ENCODE measurements around the gene KLHL3. TPM values are rescaled to one million over a fixed set of nuclear protein-coding genes. Genes with fewer than 3 reads are reported as not detected.

KLHL3 gene
- total RNA-seq, 1 donor from 2014 or later: 8.9 TPM

DNA sequence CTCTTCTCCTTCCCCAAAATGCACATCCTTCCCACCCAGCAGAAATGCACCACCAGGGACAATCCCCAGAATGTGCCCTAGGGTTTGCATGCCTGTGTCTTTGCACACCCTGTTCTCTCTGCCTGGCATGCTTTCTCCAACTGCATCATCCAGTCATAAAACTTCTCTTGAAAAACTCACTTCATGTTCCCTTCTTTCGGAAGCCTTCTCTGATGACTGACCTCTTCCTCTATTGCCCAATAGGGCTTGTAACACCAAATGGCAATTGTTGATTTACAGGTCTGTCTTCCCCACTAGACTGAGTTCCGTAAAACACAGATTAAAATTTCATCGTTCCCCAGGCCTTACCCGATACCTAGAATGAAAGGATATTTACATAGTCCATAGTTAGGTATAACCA, 153.7 kb downstream of the KLHL3 start:
- Mint-ChIP-seq H3K4me1 (ENCODE audit: low read depth, unreplicated experiment) (no peaks in the 10 kb centered on the region), H3K4me3 (ENCODE audit: unreplicated experiment) (no peak overlapping the region), H3K27ac (ENCODE audit: unreplicated experiment) (no peak overlapping the region), H3K27me3 (ENCODE audit: low read depth, unreplicated experiment) (peaks cover 20% of the 10 kb centered on the region), H3K9me3 (ENCODE audit: unreplicated experiment) (peaks cover 6% of the 10 kb centered on the region), H3K36me3 (ENCODE audit: low read depth, unreplicated experiment) (no peaks in the 10 kb centered on the region)
- Histone ChIP-seq H3K9me3 (ENCODE audit: insufficient read depth, low read depth, low read length) (peaks cover 2% of the 10 kb centered on the region), H3K79me2 (ENCODE audit: insufficient read depth, low read length) (no peaks in the 10 kb centered on the region), H3K4me3 (ENCODE audit: insufficient read depth, low read depth, low read length) (no peak overlapping the region), H3K9ac (ENCODE audit: low read length) (no peak overlapping the region), H2AFZ (ENCODE audit: low read depth, low read length) (no peak overlapping the region), H3K27ac (ENCODE audit: low read depth, low read length) (no peak overlapping the region), H4K20me1 (ENCODE audit: insufficient read depth, low read length) (no peaks in the 10 kb centered on the region), H3K4me2 (ENCODE audit: low read length) (no peak overlapping the region), H3K27me3 (ENCODE audit: insufficient read depth, low read length) (peaks cover 5% of the 10 kb centered on the region), H3K36me3 (ENCODE audit: insufficient read depth, low read length) (no peaks in the 10 kb centered on the region), H3K4me1 (ENCODE audit: insufficient read depth, low read length) (no peaks in the 10 kb centered on the region)
- FAIRE-seq (no peak), DNase-seq (ENCODE audit: low read depth) (no peak)
- no peak for TF ChIP-seq EZH2 (IDR thresholded peaks at IDR 0.05; ENCODE audit: insufficient read depth, low read length)
- TF ChIP-seq, protein P1, sequence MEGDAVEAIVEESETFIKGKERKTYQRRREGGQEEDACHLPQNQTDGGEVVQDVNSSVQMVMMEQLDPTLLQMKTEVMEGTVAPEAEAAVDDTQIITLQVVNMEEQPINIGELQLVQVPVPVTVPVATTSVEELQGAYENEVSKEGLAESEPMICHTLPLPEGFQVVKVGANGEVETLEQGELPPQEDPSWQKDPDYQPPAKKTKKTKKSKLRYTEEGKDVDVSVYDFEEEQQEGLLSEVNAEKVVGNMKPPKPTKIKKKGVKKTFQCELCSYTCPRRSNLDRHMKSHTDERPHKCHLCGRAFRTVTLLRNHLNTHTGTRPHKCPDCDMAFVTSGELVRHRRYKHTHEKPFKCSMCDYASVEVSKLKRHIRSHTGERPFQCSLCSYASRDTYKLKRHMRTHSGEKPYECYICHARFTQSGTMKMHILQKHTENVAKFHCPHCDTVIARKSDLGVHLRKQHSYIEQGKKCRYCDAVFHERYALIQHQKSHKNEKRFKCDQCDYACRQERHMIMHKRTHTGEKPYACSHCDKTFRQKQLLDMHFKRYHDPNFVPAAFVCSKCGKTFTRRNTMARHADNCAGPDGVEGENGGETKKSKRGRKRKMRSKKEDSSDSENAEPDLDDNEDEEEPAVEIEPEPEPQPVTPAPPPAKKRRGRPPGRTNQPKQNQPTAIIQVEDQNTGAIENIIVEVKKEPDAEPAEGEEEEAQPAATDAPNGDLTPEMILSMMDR (IDR thresholded peaks at IDR 0.05; ENCODE audit: insufficient read depth, low read depth, low read length): no peak

DNA sequence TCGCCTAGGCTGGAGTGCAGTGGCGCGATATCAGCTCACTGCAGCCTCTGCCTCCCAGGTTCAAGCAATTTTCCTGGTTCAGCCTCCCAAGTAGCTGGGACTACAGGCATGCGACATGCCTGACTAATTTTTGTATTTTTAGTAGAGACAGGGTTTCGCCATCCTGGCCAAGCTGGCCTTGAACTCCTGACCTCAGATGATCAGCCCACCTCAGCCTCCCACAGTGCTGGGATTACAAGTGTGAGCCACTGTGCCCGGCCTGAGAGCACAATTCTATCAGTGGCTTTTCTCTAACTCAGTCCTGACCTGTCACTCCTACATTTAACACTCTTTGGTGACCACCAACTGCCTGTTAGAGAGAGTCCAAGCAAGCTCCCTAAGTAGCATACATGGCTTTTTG, 154.1 kb downstream of the KLHL3 start:
- H3K79me2 ChIP-seq (ENCODE audit: insufficient read depth, low read length): no peaks in the 10 kb centered on the region
- Mint-ChIP-seq H3K27me3 (ENCODE audit: low read depth, unreplicated experiment) (peaks cover 20% of the 10 kb centered on the region), H3K27ac (ENCODE audit: unreplicated experiment) (no peak overlapping the region), H3K4me1 (ENCODE audit: low read depth, unreplicated experiment) (no peaks in the 10 kb centered on the region), H3K36me3 (ENCODE audit: low read depth, unreplicated experiment) (no peaks in the 10 kb centered on the region), H3K4me3 (ENCODE audit: unreplicated experiment) (no peak overlapping the region), H3K9me3 (ENCODE audit: unreplicated experiment) (peaks cover 6% of the 10 kb centered on the region)
- no peak overlapping the region for H3K27ac ChIP-seq (ENCODE audit: low read depth, low read length)
- FAIRE-seq (no peak), DNase-seq (ENCODE audit: low read depth) (no peak)
- no peak overlapping the region for H3K4me2 ChIP-seq (ENCODE audit: low read length)
- H3K9me3 ChIP-seq (ENCODE audit: insufficient read depth, low read depth, low read length): peaks cover 2% of the 10 kb centered on the region
- peaks cover 5% of the 10 kb centered on the region for H3K27me3 ChIP-seq (ENCODE audit: insufficient read depth, low read length)
- no peak overlapping the region for H3K9ac ChIP-seq (ENCODE audit: low read length)
- H3K4me1 ChIP-seq (ENCODE audit: insufficient read depth, low read length): no peaks in the 10 kb centered on the region
- no peak overlapping the region for H3K4me3 ChIP-seq (ENCODE audit: insufficient read depth, low read depth, low read length)
- H2AFZ ChIP-seq (ENCODE audit: low read depth, low read length): no peak overlapping the region
- no peak for TF ChIP-seq EZH2 (IDR thresholded peaks at IDR 0.05; ENCODE audit: insufficient read depth, low read length)
- TF ChIP-seq, protein P1 (IDR thresholded peaks at IDR 0.05; ENCODE audit: insufficient read depth, low read depth, low read length): no peak
- H3K36me3 ChIP-seq (ENCODE audit: insufficient read depth, low read length): no peaks in the 10 kb centered on the region
- H4K20me1 ChIP-seq (ENCODE audit: insufficient read depth, low read length): no peaks in the 10 kb centered on the region

DNA sequence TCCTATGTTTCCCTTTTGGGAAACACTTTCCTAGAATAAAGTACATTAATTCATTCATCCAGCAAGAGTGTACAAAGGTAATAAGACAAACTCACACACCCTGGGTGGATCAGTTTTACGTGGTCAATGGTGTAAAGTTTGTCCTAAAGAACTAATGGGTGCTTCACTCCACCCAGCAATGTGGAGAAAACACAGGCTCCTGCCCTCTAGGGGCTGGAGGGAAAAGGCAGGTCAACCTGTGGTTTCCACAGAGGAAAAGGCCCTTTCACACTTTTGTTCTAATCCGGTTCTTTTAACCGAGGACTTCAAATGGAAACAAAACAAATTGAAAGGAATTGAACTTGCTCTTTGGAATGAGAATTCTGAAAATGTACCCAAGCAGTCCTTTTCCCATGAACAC, 155.9 kb downstream of the KLHL3 start:
- H3K27me3 ChIP-seq (ENCODE audit: insufficient read depth, low read length): peaks cover 4% of the 10 kb centered on the region
- H3K79me2 ChIP-seq (ENCODE audit: insufficient read depth, low read length): no peaks in the 10 kb centered on the region
- FAIRE-seq (no peak), DNase-seq (ENCODE audit: low read depth) (no peak)
- no peak overlapping the region for H3K4me3 ChIP-seq (ENCODE audit: insufficient read depth, low read depth, low read length)
- Mint-ChIP-seq H3K36me3 (ENCODE audit: low read depth, unreplicated experiment) (no peaks in the 10 kb centered on the region), H3K27me3 (ENCODE audit: low read depth, unreplicated experiment) (peaks cover 18% of the 10 kb centered on the region), H3K4me3 (ENCODE audit: unreplicated experiment) (no peak overlapping the region), H3K4me1 (ENCODE audit: low read depth, unreplicated experiment) (no peaks in the 10 kb centered on the region), H3K9me3 (ENCODE audit: unreplicated experiment) (peaks cover 4% of the 10 kb centered on the region), H3K27ac (ENCODE audit: unreplicated experiment) (no peak overlapping the region)
- H3K27ac ChIP-seq (ENCODE audit: low read depth, low read length): no peak overlapping the region
- no peaks in the 10 kb centered on the region for H3K4me1 ChIP-seq (ENCODE audit: insufficient read depth, low read length)
- H3K4me2 ChIP-seq (ENCODE audit: low read length): no peak overlapping the region
- H2AFZ ChIP-seq (ENCODE audit: low read depth, low read length): no peak overlapping the region
- no peaks in the 10 kb centered on the region for H4K20me1 ChIP-seq (ENCODE audit: insufficient read depth, low read length)
- TF ChIP-seq, protein P1 (IDR thresholded peaks at IDR 0.05; ENCODE audit: insufficient read depth, low read depth, low read length): peak; percentile 10
- no peak for TF ChIP-seq EZH2 (IDR thresholded peaks at IDR 0.05; ENCODE audit: insufficient read depth, low read length)
- H3K9me3 ChIP-seq (ENCODE audit: insufficient read depth, low read depth, low read length): no peaks in the 10 kb centered on the region
- H3K9ac ChIP-seq (ENCODE audit: low read length): no peak overlapping the region
- H3K36me3 ChIP-seq (ENCODE audit: insufficient read depth, low read length): no peaks in the 10 kb centered on the region

Measured in astrocyte (in vitro differentiated cells and primary cell).